Activated CD8-positive, alpha-beta memory T cell treated with anti-CD3 and anti-CD28 coated beads, Interleukin-2, amount 50 U/mL, for 1 hour (primary cell): ENCODE results near the gene CACNB2.

Experiments used
- DNase-seq: peaks from one replicate; pipeline ENCODE4 v3.0.0-alpha.2; 2020; ENCODE audit errors: extremely low read depth

The CACNB2 gene

GRCh38 chr10:18290651-18291313 is 150.6 kb downstream of the CACNB2 start:
- no peak for DNase-seq

DNA sequence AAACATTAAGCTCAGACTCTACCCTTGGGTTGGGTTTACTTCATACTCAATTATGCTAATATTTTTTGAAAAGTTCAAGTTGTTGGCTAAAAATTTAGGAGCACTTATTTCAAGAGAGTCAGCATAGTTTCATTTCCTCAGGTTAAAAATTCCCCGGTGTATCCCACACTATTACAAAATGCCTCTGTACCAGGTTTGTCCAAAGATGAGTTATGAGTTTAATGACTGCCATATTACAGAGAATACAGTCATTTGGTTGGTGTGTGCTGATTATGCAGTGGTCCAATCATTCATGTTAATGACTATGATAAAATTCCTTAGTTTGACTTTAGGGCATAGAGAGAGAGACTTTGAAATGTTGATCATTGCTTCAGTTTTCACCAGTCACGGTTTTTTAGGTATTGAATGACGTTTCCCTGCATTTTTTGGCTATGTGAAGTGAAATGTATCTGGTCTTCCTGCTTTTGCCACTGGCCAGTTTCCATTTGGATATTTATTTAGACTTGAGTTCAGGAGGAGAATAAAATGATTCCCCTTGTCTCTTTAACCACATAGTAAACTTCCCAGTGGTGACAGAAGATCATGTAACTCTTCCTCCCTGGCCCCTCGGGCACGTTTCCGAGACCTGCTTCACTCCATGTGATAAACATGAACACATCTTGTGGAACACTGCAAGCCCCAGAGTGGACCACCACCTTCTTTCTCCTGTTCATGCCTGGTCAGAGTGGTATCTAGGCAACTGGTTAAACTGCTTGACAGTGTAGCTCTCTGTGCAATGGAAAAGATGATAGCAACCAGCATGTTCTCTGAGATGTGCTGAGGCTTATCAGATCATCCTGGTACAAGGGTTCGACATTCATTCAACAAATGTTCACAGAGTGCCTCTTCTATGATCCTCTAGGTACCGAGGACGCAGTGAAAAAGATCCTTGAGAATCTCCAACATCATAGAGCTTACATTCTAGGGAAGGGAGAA is 153.6 kb downstream of the CACNB2 start:
- no peak for DNase-seq

- DNase-seq = no peak
Observed at GRCh38 chr10:18294633-18295032, 154.4 kb downstream of the CACNB2 start.

GRCh38 chr10:18297659-18298058 is 157.4 kb downstream of the CACNB2 start:
- DNase-seq = no peak

- no peak for DNase-seq
Observed at GRCh38 chr10:18298256-18298655, 158.0 kb downstream of the CACNB2 start.

DNA sequence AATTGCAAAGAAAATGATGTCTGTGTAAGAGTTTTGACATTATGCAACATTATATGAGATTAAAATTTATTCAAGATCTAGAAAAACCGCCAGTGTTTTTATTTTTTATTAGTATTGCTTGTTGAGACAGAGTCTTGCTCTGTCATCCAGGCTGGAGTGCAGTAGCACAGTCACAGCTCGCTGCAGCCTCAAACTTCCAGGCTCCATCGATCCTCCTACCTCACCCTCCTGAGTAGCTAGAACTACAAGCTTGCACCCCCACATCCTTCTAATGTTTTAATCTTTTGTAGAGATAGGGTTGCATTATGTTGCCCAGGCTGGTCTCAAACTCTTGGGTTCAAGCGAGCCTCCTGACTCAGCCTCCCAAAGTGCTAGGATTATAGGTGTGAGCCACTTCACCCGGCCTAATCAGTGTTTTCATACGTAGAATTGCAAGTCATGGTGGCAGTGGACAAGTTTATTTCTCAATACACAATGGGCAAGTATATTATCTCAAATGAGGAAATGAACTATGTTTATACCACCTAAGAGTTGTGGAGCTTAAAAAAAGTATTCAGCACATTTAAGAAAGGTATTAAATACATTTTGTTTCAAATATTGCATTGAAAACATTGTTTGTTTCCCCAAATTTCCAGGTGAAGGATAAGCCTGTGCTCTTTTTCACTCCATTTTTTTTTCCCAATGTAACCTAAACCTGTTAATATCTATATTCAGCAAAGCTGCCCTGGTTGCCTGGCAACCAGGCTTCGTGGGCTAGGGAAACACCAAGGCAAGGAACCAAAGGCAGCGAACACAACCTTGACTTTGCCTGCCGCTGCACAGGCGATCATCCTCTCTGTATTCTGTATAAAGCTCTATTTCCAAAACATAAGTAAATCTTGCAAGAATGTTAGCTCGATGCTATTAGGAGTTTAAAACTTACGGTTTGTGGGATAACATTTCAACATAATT is 163.9 kb downstream of the CACNB2 start:
- no peak for DNase-seq

GRCh38 chr10:18306031-18306430 is 165.8 kb downstream of the CACNB2 start:
- no peak for DNase-seq

- no peak for DNase-seq
Observed at GRCh38 chr10:18308600-18308999, 168.4 kb downstream of the CACNB2 start.

DNA sequence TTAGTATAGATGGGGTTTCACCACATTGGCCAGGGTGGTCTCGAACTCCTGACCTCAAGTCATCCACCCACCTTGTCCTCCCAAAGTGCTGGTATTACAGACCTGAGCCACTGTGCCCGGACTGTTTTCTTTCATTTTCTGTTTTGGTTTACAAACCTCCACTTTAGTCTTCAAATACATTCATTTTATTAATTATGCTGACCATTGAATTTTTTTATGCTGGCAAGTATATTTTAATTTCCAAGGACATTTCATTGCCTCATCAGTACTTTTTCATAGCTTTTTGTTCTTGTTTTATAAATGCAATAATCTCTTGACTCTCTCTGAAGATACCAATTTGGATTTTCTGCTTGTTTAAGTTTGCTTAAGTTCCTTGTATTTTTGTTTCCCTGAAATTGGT is 170.5 kb downstream of the CACNB2 start:
- no peak for DNase-seq

DNA sequence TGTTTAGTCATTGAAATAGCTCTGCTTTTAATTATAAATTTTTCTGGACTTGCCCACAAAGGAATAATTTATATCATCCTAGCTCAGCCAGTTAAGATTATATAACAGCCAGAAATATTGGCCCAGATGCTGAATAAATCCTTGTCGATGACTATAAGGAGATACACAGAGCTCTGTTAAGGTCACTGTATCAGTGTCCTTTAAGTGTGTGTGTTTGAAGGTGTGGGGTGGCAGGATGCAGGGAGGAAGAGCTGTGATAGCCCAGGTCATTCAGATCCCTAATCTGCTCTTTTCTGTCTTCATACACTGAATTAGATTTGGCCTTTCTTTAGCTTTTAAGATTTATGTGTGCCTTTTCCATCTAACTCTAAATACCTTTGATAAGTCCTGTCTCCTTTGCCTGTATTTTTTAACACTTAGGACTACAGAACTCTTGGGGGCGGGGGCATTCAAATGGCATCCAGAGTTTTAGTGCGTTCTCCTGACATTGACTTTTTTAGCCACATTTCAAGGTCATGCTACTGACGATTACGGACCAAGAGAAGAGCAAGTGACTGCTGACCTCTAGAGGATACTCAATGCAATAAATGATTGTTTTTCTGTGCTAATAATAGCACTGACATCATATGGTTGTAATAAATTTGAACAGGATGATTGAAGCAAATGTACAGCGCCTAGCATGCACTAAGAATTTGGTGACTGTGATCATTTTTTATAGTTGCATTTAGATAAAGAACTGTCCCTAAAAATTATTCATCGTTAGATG is 172.3 kb downstream of the CACNB2 start:
- no peak for DNase-seq

DNA sequence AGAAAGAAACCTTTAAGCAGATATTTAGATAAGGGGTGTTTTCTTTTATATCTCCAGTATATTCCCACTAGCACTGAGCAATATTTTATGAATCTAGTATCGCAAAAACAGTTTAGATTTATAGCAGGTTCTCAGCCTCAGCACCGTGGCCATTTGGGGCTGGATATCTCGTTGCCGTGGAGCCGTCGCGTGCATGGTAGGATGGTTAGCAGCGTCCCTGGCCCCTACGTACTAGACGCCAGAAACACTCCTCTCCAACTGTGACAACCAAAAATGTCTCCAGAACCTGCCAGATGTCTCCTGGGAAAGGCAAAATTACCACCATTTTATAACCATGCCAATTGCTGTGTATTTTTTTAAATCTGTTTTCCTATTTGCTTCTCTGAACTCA is 172.9 kb downstream of the CACNB2 start:
- no peak for DNase-seq

- no peak for DNase-seq
Observed at GRCh38 chr10:18313626-18314025, 173.4 kb downstream of the CACNB2 start.

DNA sequence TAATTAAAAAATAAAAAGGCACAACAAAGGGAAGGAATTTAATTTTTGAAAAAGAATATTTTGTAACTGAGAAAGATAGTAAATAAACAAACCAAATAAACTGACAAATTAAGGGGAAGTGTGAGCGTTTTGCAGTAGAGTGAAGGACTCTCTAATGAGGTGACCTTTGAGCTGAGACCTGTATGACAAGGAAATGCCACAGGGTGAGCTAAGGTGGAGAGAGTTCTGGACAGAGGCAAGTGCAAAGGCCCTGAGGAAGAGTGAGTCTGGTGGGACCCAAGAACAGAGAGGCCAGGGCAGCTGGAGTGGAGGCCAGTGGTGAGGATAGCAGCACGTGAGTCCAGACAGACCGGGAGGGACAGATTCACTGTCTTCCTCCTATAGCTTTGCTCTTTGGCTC is 179.4 kb downstream of the CACNB2 start:
- no peak for DNase-seq

GRCh38 chr10:18321371-18321770 is 181.1 kb downstream of the CACNB2 start:
- no peak for DNase-seq

DNA sequence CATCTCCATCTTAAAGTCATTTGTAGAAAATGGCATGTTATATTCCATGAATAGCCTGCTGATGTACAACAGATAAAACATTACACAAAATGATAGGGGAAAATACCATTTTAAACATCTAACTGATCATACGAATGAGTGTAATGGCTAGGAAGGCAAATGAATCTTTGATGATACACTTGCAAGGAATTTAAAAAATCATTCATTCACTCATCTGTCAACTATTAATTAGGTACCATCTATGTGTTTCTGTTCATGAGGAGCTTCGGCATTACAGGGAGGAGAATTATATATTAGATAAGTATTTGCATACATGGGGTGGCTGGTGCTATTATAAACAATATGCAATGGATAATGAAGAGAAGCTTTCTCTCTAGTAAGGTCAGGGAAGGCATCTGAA is 183.7 kb downstream of the CACNB2 start:
- DNase-seq = no peak

GRCh38 chr10:18325410-18325809 is 185.2 kb downstream of the CACNB2 start:
- DNase-seq = no peak

DNA sequence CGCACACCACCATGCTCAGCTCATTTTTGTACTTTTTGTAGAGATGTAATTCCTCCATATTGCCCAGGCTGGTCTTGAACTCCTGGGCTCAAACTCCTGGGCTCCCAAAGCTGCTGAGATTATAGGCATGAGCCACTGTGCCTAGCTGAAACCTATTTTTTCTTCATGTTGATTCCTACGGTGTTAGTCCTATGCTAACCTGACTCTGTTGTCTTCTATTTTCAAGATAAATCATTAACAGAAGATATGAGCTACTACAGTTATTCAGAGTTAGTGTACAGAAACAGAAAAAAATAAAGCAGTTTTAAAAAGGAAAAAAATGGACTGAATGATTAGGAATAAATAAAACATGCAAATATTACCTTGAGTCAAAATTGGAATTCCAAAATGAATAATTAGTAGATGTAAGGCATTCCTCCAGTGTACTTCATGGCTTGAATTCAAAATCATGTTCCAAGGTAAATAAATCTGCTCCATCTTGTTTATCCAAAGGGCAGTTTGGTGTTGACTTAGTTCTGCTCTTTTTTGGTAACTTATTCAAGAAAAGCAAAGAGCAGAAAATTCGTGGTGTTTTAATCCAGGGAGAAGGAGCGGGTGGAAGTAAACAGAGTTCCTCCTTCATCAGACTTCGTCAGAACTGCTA is 185.8 kb downstream of the CACNB2 start:
- DNase-seq = no peak

GRCh38 chr10:18328941-18329340 is 188.7 kb downstream of the CACNB2 start:
- DNase-seq = no peak

DNA sequence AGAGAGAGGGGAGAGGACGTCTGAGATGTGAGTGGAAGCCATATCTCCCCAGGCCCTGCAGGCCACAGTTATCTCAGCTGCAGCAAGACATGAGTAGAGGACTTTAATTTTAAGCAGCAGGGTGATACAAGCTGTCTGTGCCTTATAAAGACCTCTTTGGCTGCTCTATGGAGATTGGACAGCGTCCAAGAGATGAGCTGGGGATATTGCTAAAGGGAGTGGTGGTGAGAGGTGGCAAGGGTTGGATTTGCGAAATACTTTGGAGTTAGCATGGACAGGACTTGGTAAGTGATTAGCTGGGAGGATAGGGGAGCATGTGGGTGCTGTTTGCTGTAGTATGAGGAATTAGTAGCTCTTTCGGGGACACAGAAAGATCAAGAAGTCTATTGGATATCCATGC is 191.8 kb downstream of the CACNB2 start:
- DNase-seq = no peak

DNA sequence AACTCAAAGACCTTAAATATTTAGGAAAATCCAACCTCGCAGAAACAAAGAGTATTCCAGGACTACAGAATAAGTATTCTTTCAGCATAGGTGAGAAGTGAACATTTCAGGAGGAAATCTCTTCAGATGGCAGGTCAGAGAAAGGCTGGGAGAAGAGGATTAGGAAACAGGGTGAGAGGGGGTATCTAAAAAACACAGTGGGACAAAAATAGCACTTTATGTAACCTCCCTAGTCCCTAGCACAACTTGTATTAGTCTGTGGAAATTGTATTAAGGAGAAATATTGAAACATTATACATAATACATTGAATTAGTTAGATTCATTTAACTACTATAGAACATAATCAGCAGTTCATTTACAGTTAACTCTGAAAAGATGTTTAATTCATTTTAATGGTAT is 192.3 kb downstream of the CACNB2 start:
- no peak for DNase-seq

DNA sequence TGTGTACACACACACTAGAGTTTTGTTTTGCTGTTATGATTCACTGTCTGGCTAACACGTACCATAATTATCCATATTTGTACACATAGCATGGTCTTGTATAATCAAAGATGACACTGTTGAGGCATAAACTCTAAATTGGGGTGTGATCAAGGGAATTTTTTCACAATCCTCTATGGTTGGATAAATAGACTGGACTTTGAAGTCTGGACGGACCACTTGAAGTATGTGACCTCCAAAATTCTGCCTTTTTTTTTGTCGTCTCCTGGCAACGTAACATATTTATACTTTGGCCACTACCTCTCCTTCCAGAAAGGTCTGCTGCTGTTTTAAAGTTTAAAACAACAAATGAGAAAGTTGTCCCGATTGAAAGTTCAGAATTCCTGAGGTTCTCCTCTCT is 193.4 kb downstream of the CACNB2 start:
- DNase-seq = no peak
